Panc1 (cell line): ENCODE data around the gene C17orf100. TPM values are rescaled to one million over a fixed set of nuclear protein-coding genes. Genes with fewer than 3 reads are reported as not detected.
"Not testable (repeated sequence)": the region's sequence is repeated elsewhere in the genome, so short reads cannot be mapped to it uniquely, and the experiment has no call there.

Experiments
- ATAC-seq: fragments of 200-7000 bp; cut with Tn5 transposase; 2 replicates; pipeline ENCODE4 v1.9.1; 2020; ENCODE audit warnings: mild to moderate bottlenecking, moderate library complexity
- BruUV-seq: library from RNA; stranded (reverse); fragments of 400-500 nt; replicated peaks from 2 replicates; lab custom pipeline; 2021; lab: Mats Ljungman, UMichigan
- CTCF ChIA-PET: fragments of 300-600 bp; sonication (Branson Sonifier 250); formaldehyde crosslinking; loops from one replicate; lab custom pipeline; 2022; ENCODE audit warnings: antibody characterized with exemption; lab: Charles Lee
- POLR2A ChIA-PET: fragments of 300-600 bp; sonication (Branson Sonifier 250); formaldehyde crosslinking; loops from one replicate; lab custom pipeline; 2022; ENCODE audit warnings: antibody characterized with exemption; lab: Charles Lee
- DNase-seq: peaks from one replicate; pipeline ENCODE4 v3.0.0-alpha.2; 2010; ENCODE audit warnings: low read depth, low spot score
- H3K27ac ChIP-seq: 2 replicates; pipeline ENCODE4 v1.5.1; 2011; ENCODE audit warnings: mild to moderate bottlenecking, low read length, inconsistent platforms
- H3K27me3 ChIP-seq: fragments of 200-500 bp; sonication (Bioruptor generic); 2 replicates; pipeline ENCODE4 v1.6.0; 2014; ENCODE audit warnings: low read length, inconsistent platforms; ENCODE audit not compliant: control insufficient read depth, insufficient read depth
- H3K36me3 ChIP-seq: fragments of 200-500 bp; sonication (Bioruptor generic); 2 replicates; pipeline ENCODE4 v1.5.1; 2014; ENCODE audit warnings: inconsistent platforms, mild to moderate bottlenecking, low read length, moderate library complexity; ENCODE audit not compliant: control insufficient read depth, insufficient read depth
- H3K4me1 ChIP-seq: 2 replicates; pipeline ENCODE4 v1.5.1; 2011; ENCODE audit warnings: inconsistent platforms, mild to moderate bottlenecking, low read length, moderate library complexity; ENCODE audit not compliant: control insufficient read depth, insufficient read depth
- H3K4me3 ChIP-seq, 2 experiments: 2 replicates each; pipeline ENCODE4 v1.5.1; 2011 to 2012; ENCODE audit warnings: low read depth in 2 of 2, low read length in 2 of 2, mild to moderate bottlenecking in 2 of 2, inconsistent platforms in 1 of 2, moderate library complexity in 1 of 2
- H3K9me3 ChIP-seq: fragments of 200-500 bp; sonication (Bioruptor generic); 2 replicates; pipeline ENCODE4 v1.5.1; 2014; ENCODE audit warnings: low read depth, mild to moderate bottlenecking, inconsistent platforms, low read length, moderate library complexity; ENCODE audit not compliant: control insufficient read depth, insufficient read depth
- POLR2AphosphoS5 ChIP-seq: IDR thresholded peaks from 2 replicates; pipeline ENCODE4 v1.6.1; 2012; ENCODE audit warnings: mild to moderate bottlenecking, low read depth, low read length, moderate library complexity
- SIN3A ChIP-seq: IDR thresholded peaks from 2 replicates; pipeline ENCODE4 v1.6.1; 2012; ENCODE audit warnings: low read depth, mild to moderate bottlenecking, low read length, moderate library complexity, borderline replicate concordance; ENCODE audit not compliant: insufficient read depth
- TCF7L2 ChIP-seq: IDR thresholded peaks from 2 replicates; pipeline ENCODE4 v1.6.1; 2011; ENCODE audit warnings: mild to moderate bottlenecking, low read depth, low read length, inconsistent platforms
- in situ Hi-C: cut with HindIII; loops from 2 replicates; pipeline ENCODE4 v1.10.0; 2016; ENCODE audit warnings: low sequenced_read_pairs, low pct_unique_long_range_greater_than_20kb
- intact Hi-C: fragments of 100-400 bp; cut with micrococcal nuclease; formaldehyde crosslinking; loops from one replicate; pipeline ENCODE4 v1.10.0; 2022; ENCODE audit not compliant: unreplicated experiment
- total RNA-seq: library from RNA; stranded (reverse); gene quantifications from one replicate; pipeline ENCODE4 v1.2.1, GENCODE V29; 2021; ENCODE audit not compliant: unreplicated experiment
- TF ChIP-seq, protein P1 (sequence below): fragments of 450-650 bp; IDR thresholded peaks from 2 replicates; pipeline ENCODE4 v1.5.1; 2017; ENCODE audit warnings: mild to moderate bottlenecking
- TF ChIP-seq, protein P2 (sequence below), 2 experiments: IDR thresholded peaks; 2 replicates each; pipeline ENCODE4 v1.6.1; 2011 to 2012; ENCODE audit warnings: low read depth in 2 of 2, control low read depth in 1 of 2, low read length in 1 of 2, mild to moderate bottlenecking in 1 of 2, moderate library complexity in 1 of 2; ENCODE audit not compliant: insufficient read depth in 1 of 2

C17orf100 gene
- total RNA-seq, 1 experiment from 2014 or later = 2.8 TPM

DNA sequence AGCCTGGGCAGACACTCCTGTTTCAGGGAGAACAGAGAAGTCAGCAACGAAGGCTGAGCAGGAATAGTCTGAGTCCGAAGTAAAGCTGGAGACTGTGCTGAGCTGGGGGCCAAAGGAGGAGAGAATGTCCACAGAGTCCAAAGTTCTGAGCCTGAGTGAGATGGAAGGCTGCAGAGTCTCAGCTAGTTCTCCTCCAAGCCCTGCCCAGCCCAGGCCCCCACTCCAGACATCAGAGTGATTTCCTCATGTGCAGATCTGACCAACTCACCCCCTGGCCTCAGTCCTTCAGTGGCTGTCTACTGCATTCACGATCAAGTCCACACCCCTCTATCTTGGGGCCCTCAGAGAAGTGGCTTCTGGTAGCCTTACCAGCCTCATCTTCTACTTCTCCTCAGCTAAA lies 40.0 kb downstream of the C17orf100 start:
- CTCF ChIA-PET = no interaction called here

DNA sequence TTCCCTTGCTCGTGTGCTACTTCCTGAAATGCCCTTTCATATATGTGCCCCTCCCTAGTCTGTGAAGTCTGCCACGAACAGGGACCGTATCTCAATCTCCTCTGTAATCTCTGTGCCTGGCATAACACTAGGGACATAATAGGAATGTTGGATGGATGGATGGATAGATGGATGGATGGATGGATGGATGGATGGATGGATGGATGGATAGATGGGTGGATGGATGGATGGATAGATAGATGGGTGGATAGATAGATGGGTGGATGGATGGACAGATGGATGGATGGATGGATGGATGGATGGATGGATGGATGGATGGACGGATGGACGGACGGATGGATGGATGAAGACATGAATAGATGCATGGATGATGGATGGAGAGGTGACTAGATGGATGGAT lies 40.4 kb downstream of the C17orf100 start:
- intact Hi-C loops, H3K4me3 ChIP-seq, CTCF ChIA-PET, BruUV-seq, ATAC-seq, H3K27ac ChIP-seq, DNase-seq, H3K36me3 ChIP-seq, in situ Hi-C loops, POLR2A ChIA-PET, H3K9me3 ChIP-seq, H3K4me1 ChIP-seq, H3K27me3 ChIP-seq: not testable (repeated sequence)

More for the DNA sequence above, 40.0 kb downstream of the C17orf100 start:
- no peak for ATAC-seq
- no peak for DNase-seq
- no peak overlapping the region for H3K27ac ChIP-seq
- BruUV-seq = no TSS peak
- no peaks in the 10 kb centered on the region; the same call in 1 of the 2 replicates for H3K27me3 ChIP-seq
- POLR2A ChIA-PET = no interaction called here
- H3K4me1 ChIP-seq = no peaks in the 10 kb centered on the region
- TF ChIP-seq TCF7L2 (no peak), POLR2AphosphoS5 (no peak), SIN3A (no peak)
- TF ChIP-seq, protein P1, sequence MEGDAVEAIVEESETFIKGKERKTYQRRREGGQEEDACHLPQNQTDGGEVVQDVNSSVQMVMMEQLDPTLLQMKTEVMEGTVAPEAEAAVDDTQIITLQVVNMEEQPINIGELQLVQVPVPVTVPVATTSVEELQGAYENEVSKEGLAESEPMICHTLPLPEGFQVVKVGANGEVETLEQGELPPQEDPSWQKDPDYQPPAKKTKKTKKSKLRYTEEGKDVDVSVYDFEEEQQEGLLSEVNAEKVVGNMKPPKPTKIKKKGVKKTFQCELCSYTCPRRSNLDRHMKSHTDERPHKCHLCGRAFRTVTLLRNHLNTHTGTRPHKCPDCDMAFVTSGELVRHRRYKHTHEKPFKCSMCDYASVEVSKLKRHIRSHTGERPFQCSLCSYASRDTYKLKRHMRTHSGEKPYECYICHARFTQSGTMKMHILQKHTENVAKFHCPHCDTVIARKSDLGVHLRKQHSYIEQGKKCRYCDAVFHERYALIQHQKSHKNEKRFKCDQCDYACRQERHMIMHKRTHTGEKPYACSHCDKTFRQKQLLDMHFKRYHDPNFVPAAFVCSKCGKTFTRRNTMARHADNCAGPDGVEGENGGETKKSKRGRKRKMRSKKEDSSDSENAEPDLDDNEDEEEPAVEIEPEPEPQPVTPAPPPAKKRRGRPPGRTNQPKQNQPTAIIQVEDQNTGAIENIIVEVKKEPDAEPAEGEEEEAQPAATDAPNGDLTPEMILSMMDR = no peak
- TF ChIP-seq, protein P2, sequence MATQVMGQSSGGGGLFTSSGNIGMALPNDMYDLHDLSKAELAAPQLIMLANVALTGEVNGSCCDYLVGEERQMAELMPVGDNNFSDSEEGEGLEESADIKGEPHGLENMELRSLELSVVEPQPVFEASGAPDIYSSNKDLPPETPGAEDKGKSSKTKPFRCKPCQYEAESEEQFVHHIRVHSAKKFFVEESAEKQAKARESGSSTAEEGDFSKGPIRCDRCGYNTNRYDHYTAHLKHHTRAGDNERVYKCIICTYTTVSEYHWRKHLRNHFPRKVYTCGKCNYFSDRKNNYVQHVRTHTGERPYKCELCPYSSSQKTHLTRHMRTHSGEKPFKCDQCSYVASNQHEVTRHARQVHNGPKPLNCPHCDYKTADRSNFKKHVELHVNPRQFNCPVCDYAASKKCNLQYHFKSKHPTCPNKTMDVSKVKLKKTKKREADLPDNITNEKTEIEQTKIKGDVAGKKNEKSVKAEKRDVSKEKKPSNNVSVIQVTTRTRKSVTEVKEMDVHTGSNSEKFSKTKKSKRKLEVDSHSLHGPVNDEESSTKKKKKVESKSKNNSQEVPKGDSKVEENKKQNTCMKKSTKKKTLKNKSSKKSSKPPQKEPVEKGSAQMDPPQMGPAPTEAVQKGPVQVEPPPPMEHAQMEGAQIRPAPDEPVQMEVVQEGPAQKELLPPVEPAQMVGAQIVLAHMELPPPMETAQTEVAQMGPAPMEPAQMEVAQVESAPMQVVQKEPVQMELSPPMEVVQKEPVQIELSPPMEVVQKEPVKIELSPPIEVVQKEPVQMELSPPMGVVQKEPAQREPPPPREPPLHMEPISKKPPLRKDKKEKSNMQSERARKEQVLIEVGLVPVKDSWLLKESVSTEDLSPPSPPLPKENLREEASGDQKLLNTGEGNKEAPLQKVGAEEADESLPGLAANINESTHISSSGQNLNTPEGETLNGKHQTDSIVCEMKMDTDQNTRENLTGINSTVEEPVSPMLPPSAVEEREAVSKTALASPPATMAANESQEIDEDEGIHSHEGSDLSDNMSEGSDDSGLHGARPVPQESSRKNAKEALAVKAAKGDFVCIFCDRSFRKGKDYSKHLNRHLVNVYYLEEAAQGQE (IDR thresholded peaks at IDR 0.05; ENCODE audit: insufficient read depth in 1 of 2, low read depth in 2 of 2, low read length in 1 of 2) = no peak
- in situ Hi-C loops = no loop called here
- intact Hi-C loops = no loop called here
- H3K36me3 ChIP-seq = no peaks in the 10 kb centered on the region
- no peaks in the 10 kb centered on the region for H3K9me3 ChIP-seq
- H3K4me3 ChIP-seq = no peak overlapping the region

- TF ChIP-seq TCF7L2 = no peak
- TF ChIP-seq POLR2AphosphoS5 = no peak
- TF ChIP-seq SIN3A = no peak
- TF ChIP-seq, protein P1 = no peak
- TF ChIP-seq, protein P2 (IDR thresholded peaks at IDR 0.05; ENCODE audit: insufficient read depth in 1 of 2, low read depth in 2 of 2, low read length in 1 of 2) = no peak
- ATAC-seq = no peak
- Histone ChIP-seq H3K4me3 (no peak overlapping the region), H3K9me3 (no peaks in the 10 kb centered on the region), H3K27ac (no peak overlapping the region), H3K27me3 (no peaks in the 10 kb centered on the region; the same call in 1 of the 2 replicates), H3K4me1 (no peaks in the 10 kb centered on the region), H3K36me3 (no peaks in the 10 kb centered on the region)
- in situ Hi-C loops = no loop called here
- BruUV-seq = no TSS peak
- CTCF ChIA-PET = no interaction called here
- intact Hi-C loops = no loop called here
- DNase-seq = no peak
- POLR2A ChIA-PET = no interaction called here
Measured at GRCh38 chr17:6695051-6695450, 43.5 kb downstream of the C17orf100 start.
